ENCODE measurements around the gene RNMT. TPM values are rescaled to one million over a fixed set of nuclear protein-coding genes. Genes with fewer than 3 reads are reported as not detected.
"Not testable (repeated sequence)": the region's sequence is repeated elsewhere in the genome, so short reads cannot be mapped to it uniquely, and the experiment has no call there.

RNMT gene
- total and polyA plus RNA-seq, 11 donors, result 14.8 to 38.0 (median 22.3) TPM

GRCh38 chr18:13735681-13736080, 9.2 kb downstream of the RNMT start:
- H3K9me3 ChIP-seq, result no peaks in the 10 kb centered on the region
- WGBS, 4 donors, result 90 to 93% (median 92%) methylated on average over 2 of the region's 2 CpGs
- H3K27me3 ChIP-seq, result no peaks in the 10 kb centered on the region
- H3K27ac ChIP-seq, result no peak overlapping the region
- peaks cover 0 to 8% (median under 1%) of the 10 kb centered on the region in 12 donors for H3K4me1 ChIP-seq
- no peak for TF ChIP-seq POLR2A (IDR thresholded peaks at IDR 0.05)
- TF ChIP-seq CTCF (IDR thresholded peaks at IDR 0.05), result no peak
- intact Hi-C loops (cut with DNase I), result no loop called here
- DNase-seq (no peak), ATAC-seq (no peak)
- no peak overlapping the region for H3K4me3 ChIP-seq
- peaks cover 0 to 97% (median 77%) of the 10 kb centered on the region in 9 donors for H3K36me3 ChIP-seq

- Histone ChIP-seq H3K9me3 (no peaks in the 10 kb centered on the region), H3K4me1 (no peaks in the 10 kb centered on the region), H3K27ac (no peak overlapping the region), H3K27me3 (no peaks in the 10 kb centered on the region), H3K36me3 (peaks cover 0 to 96% (median 82%) of the 10 kb centered on the region in 9 donors), H3K4me3 (no peak overlapping the region)
- no peak for TF ChIP-seq POLR2A (IDR thresholded peaks at IDR 0.05)
- 54 to 68% (median 60%) methylated on average over 3 of the region's 3 CpGs for WGBS, 4 donors
- intact Hi-C loops (cut with DNase I), result loop anchor here in 1 of 10 donors (10.0 kb wide), 1 partner anchor 59 kb away; no protein-coding TSS in a partner anchor
- DNase-seq (no peak), ATAC-seq (no peak)
These were observed 19.2 kb downstream of the RNMT start for GRCh38 chr18:13745696-13746095.

GRCh38 chr18:13746633-13747032, 20.2 kb downstream of the RNMT start:
- ATAC-seq (no peak), DNase-seq (no peak)
- Histone ChIP-seq H3K27ac (no peak overlapping the region), H3K4me1 (no peaks in the 10 kb centered on the region), H3K4me3 (no peak overlapping the region), H3K36me3 (peaks cover 0 to 94% (median 78%) of the 10 kb centered on the region in 9 donors), H3K9me3 (no peaks in the 10 kb centered on the region), H3K27me3 (no peaks in the 10 kb centered on the region)
- intact Hi-C loops (cut with DNase I), result loop anchor here in 1 of 10 donors (10.0 kb wide), 1 partner anchor 58 kb away; no protein-coding TSS in a partner anchor
- 79 to 86% (median 81%) methylated on average over 3 of the region's 3 CpGs for WGBS, 4 donors
- no peak for TF ChIP-seq POLR2A (IDR thresholded peaks at IDR 0.05)
- no peak for TF ChIP-seq CTCF (IDR thresholded peaks at IDR 0.05)

- 95 to 100% (median 95%) methylated on average over 3 of the region's 3 CpGs for WGBS, 4 donors
- intact Hi-C loops (cut with DNase I); H3K4me1 ChIP-seq; H3K27ac ChIP-seq; DNase-seq; ATAC-seq; H3K27me3 ChIP-seq; H3K9me3 ChIP-seq; H3K4me3 ChIP-seq: not testable (repeated sequence)
- H3K36me3 ChIP-seq, result peaks cover 0 to 98% (median 81%) of the 10 kb centered on the region in 9 donors
These were observed 25.1 kb downstream of the RNMT start for GRCh38 chr18:13751599-13751998.

- Histone ChIP-seq H3K9me3 (peaks cover 0 to 3% (median 0%) of the 10 kb centered on the region in 12 donors), H3K27ac (no peak overlapping the region), H3K4me3 (no peak overlapping the region), H3K4me1 (peaks cover 0 to 6% (median 0%) of the 10 kb centered on the region in 12 donors), H3K36me3 (peaks cover 0 to 95% (median 79%) of the 10 kb centered on the region in 9 donors), H3K27me3 (no peaks in the 10 kb centered on the region)
- WGBS, 4 donors, result 65 to 94% (median 71%) methylated on average over 2 of the region's 2 CpGs
- intact Hi-C loops (cut with DNase I), result no loop called here
- ATAC-seq, result peak; percentile 56 to 89 (median 80)
- TF ChIP-seq POLR2A (IDR thresholded peaks at IDR 0.05), result no peak
- TF ChIP-seq CTCF (IDR thresholded peaks at IDR 0.05), result no peak
- DNase-seq, result peak in 2 of 5 donors; percentile 40 to 44
These were observed 29.8 kb downstream of the RNMT start for GRCh38 chr18:13756261-13756660.

All from heart left ventricle (tissue), 16 donors.